GM12878 (cell line): ENCODE results near the gene XPO1. TPM values are rescaled to one million over a fixed set of nuclear protein-coding genes. Genes with fewer than 3 reads are reported as not detected.

Experiments
- ATAC-seq: fragments of 200-7000 bp; cut with Tn5 transposase; 3 replicates; pipeline ENCODE4 v1.9.1; 2020; ENCODE audit warnings: mild to moderate bottlenecking, moderate library complexity
- BruUV-seq: library from RNA; stranded (reverse); fragments of 400-500 nt; replicated peaks from 2 replicates; lab custom pipeline; 2021; lab: Mats Ljungman, UMichigan
- CTCF ChIA-PET: fragments of 300-600 bp; sonication (Branson Sonifier 250); formaldehyde crosslinking; extraction: SDS; loops from one replicate; lab custom pipeline; 2021; ENCODE audit warnings: inconsistent platforms; lab: Yijun Ruan, JAX
- POLR2A ChIA-PET: fragments of 350-600 bp; formaldehyde crosslinking; extraction: SDS; loops from one replicate; lab custom pipeline; 2021; ENCODE audit warnings: inconsistent platforms; lab: Charles Lee
- RAD21 ChIA-PET: fragments of 300-600 bp; sonication (Branson Sonifier 250); formaldehyde crosslinking; loops from one replicate; lab custom pipeline; 2023; ENCODE audit warnings: antibody characterized with exemption; ENCODE audit not compliant: unreplicated experiment; lab: Charles Lee
- SMC1A ChIA-PET: fragments of 300-600 bp; sonication (Branson Sonifier 250); formaldehyde crosslinking; loops from one replicate; lab custom pipeline; 2023; ENCODE audit not compliant: unreplicated experiment, uncharacterized antibody; lab: Charles Lee
- DNase-seq: peaks from one replicate; pipeline ENCODE4 v3.0.0-alpha.2; 2011; ENCODE audit warnings: low read depth, low spot score
- FAIRE-seq: peaks from 3 replicates; lab custom pipeline; 2011; peaks lifted over from hg19 to GRCh38; lab: Jason Lieb, UNC
- H2AFZ ChIP-seq: 2 replicates; pipeline ENCODE4 v1.6.0; 2011; ENCODE audit warnings: low read depth, low read length, control low read depth; ENCODE audit not compliant: control insufficient read depth
- H3K27ac ChIP-seq: 2 replicates; pipeline ENCODE4 v1.5.1; 2011; ENCODE audit warnings: control low read depth; ENCODE audit not compliant: control insufficient read depth, insufficient read depth
- H3K27me3 ChIP-seq, 2 experiments: replicated peaks in 1 of 2; 2 replicates each; pipeline versions ENCODE4 v1.6.0 to v1.6.1; 2011; ENCODE audit warnings: low read length in 1 of 2; ENCODE audit not compliant: control insufficient read depth in 2 of 2, insufficient read depth in 2 of 2
- H3K36me3 ChIP-seq, 2 experiments: 2 replicates each; pipeline ENCODE4 v1.5.1; 2011; ENCODE audit warnings: low read length in 1 of 2; ENCODE audit not compliant: control insufficient read depth in 2 of 2, insufficient read depth in 2 of 2
- H3K4me1 ChIP-seq: 2 replicates; pipeline ENCODE4 v1.6.1; 2011; ENCODE audit warnings: mild to moderate bottlenecking, low read length, moderate library complexity, mixed read lengths; ENCODE audit not compliant: control insufficient read depth, insufficient read depth
- H3K4me2 ChIP-seq: 2 replicates; pipeline ENCODE4 v1.6.0; 2011; ENCODE audit warnings: control low read depth; ENCODE audit not compliant: control insufficient read depth, insufficient read depth
- H3K4me3 ChIP-seq: fragments of 200-600 bp; sonication (generic); 2 replicates; pipeline ENCODE4 v1.5.1; 2016
- H3K79me2 ChIP-seq: 2 replicates; pipeline ENCODE4 v1.6.0; 2011; ENCODE audit warnings: low read length; ENCODE audit not compliant: control insufficient read depth, insufficient read depth
- H3K9ac ChIP-seq: 2 replicates; pipeline ENCODE4 v1.8.0; 2011; ENCODE audit warnings: low read length, control low read depth, mixed read lengths; ENCODE audit not compliant: control insufficient read depth, insufficient read depth
- H3K9me3 ChIP-seq: replicated peaks from 3 replicates; pipeline ENCODE4 v1.5.1; 2011; ENCODE audit warnings: mild to moderate bottlenecking, low read length; ENCODE audit not compliant: control insufficient read depth, insufficient read depth
- H4K20me1 ChIP-seq: 2 replicates; pipeline ENCODE4 v1.6.0; 2011; ENCODE audit not compliant: control insufficient read depth, insufficient read depth
- CTCF ChIP-seq, 3 experiments: IDR thresholded peaks in 2 of 3; conservative IDR thresholded peaks in 1 of 3; 2 replicates each; pipeline ENCODE4 v1.5.1; 2011; ENCODE audit warnings: low read depth in 3 of 3, low read length in 3 of 3, mild to moderate bottlenecking in 3 of 3, control low read depth in 2 of 3, moderate library complexity in 2 of 3, inconsistent platforms in 1 of 3, mixed read lengths in 1 of 3; ENCODE audit not compliant: control insufficient read depth in 2 of 3, insufficient read depth in 1 of 3; ENCODE audit errors: extremely low read depth in 1 of 3
- EP300 ChIP-seq, 2 experiments: fragments of 150-350 bp in 1 of 2; IDR thresholded peaks; 2 replicates each; pipeline ENCODE4 v1.6.1; 2011 to 2012; ENCODE audit warnings: low read depth in 2 of 2, low read length in 2 of 2, borderline replicate concordance in 1 of 2, improper control_type of control experiment in 1 of 2, inconsistent platforms in 1 of 2; ENCODE audit not compliant: control insufficient read depth in 1 of 2
- HSF1 ChIP-seq: fragments of 150-350 bp; IDR thresholded peaks from 2 replicates; pipeline ENCODE4 v1.6.1; 2014; ENCODE audit warnings: mild to moderate bottlenecking, low read depth, low read length
- NFIC ChIP-seq: IDR thresholded peaks from 2 replicates; pipeline ENCODE4 v1.6.1; 2012; ENCODE audit warnings: low read depth, mild to moderate bottlenecking, inconsistent platforms, low read length, moderate library complexity
- PML ChIP-seq: IDR thresholded peaks from 2 replicates; pipeline ENCODE4 v1.6.1; 2012; ENCODE audit warnings: low read length, inconsistent platforms
- SIX5 ChIP-seq: IDR thresholded peaks from 2 replicates; pipeline ENCODE4 v1.6.1; 2011; ENCODE audit warnings: mild to moderate bottlenecking, low read depth, low read length, moderate library complexity; ENCODE audit not compliant: severe bottlenecking
- WGBS: methylation state at CpG from one replicate; pipeline ENCODE4 v1.1.6; 2016; ENCODE audit warnings: low lambda C conversion rate; ENCODE audit not compliant: insufficient replicate concordance, insufficient coverage; ENCODE audit errors: missing lambda C conversion rate; 5-methylcytosine and 5-hydroxymethylcytosine counted together
- in situ Hi-C: fragments of 300-500 bp; cut with MboI; formaldehyde crosslinking; loops from 9 replicates; pipeline ENCODE4 v1.14.3; 2018; ENCODE audit warnings: mixed read lengths
- intact Hi-C: fragments of 100-400 bp; cut with micrococcal nuclease; formaldehyde crosslinking; loops from one replicate; pipeline ENCODE4 v1.14.2; 2022; ENCODE audit not compliant: unreplicated experiment
- polyA plus RNA-seq, 11 experiments: library from polyadenylated mRNA; depleted of rRNA in 4 of 11; unstranded in 6 of 11; stranded (reverse) in 5 of 11; fragments of >200 nt; fragmentation: Nextera tagmentation in 4 of 11; fragmentation: Illumina TruSeq in 1 of 11; extraction: Ambion mirVana in 4 of 11; extraction: Trizol in 1 of 11; gene quantifications; 1 replicate in 1 of 11; 2 replicates in 10 of 11; pipeline versions ENCODE4 v1.2.1 to v1.2.3, GENCODE V29; 2011 to 2016; ENCODE audit warnings: inconsistent platforms in 2 of 11, missing spikeins in 2 of 11, low read depth in 1 of 11
- total RNA-seq, 4 experiments: library from RNA; depleted of rRNA in 3 of 4; stranded (reverse); fragments of >200 nt in 3 of 4; fragmentation: Illumina TruSeq in 1 of 4; extraction: Trizol in 1 of 4; gene quantifications; 2 replicates each; pipeline versions ENCODE4 v1.2.1 to v1.2.3, GENCODE V29; 2013 to 2021

XPO1 gene
- total and polyA plus RNA-seq, 10 of the 15 experiments (the other 5 are each of a cell fraction or from before 2014, with no cell fraction given) = 57.3 to 216 (median 153) TPM

- Histone ChIP-seq H3K9ac (no peak overlapping the region), H3K9me3 (no peaks in the 10 kb centered on the region), H3K4me1 (no peaks in the 10 kb centered on the region), H3K79me2 (no peaks in the 10 kb centered on the region), H3K36me3 (no peaks in the 10 kb centered on the region), H3K27me3 (no peaks in the 10 kb centered on the region), H4K20me1 (no peaks in the 10 kb centered on the region), H3K4me2 (no peak overlapping the region), H3K27ac (no peak overlapping the region), H2AFZ (no peak overlapping the region), H3K4me3 (no peak overlapping the region)
- RAD21 ChIA-PET = interaction anchor here (0.9 kb wide), 1 partner anchor 109 kb away, joined by 3 read pairs; no protein-coding TSS in a partner anchor
- no peak for FAIRE-seq
- CTCF ChIA-PET = interaction anchor here (1.1 kb wide), 2 partner anchors 15 to 109 kb away, joined by 3 read pairs; no protein-coding TSS in a partner anchor
- no TSS peak for BruUV-seq
- 74% methylated on average over 2 of the region's 2 CpGs for whole genome bisulfite sequencing
- TF ChIP-seq HSF1 = no peak
- TF ChIP-seq SIX5 = no peak
- no peak for TF ChIP-seq NFIC
- ATAC-seq = no peak
- DNase-seq = no peak
- SMC1A ChIA-PET = interaction anchor here (0.6 to 2.0 kb wide), 3 partner anchors 9 to 109 kb away, joined by 3 to 7 read pairs (median 3); no protein-coding TSS in a partner anchor
- POLR2A ChIA-PET = interaction anchor here (0.5 kb wide), 1 partner anchor 103 kb away, joined by 5 read pairs; no protein-coding TSS in a partner anchor
- in situ Hi-C loops = no loop called here
- intact Hi-C loops = no loop called here
Observed at GRCh38 chr2:61549546-61549945, 11.4 kb upstream of the XPO1 start.

- in situ Hi-C loops (no loop called here), intact Hi-C loops (no loop called here)
- no peaks in the 10 kb centered on the region for H3K9me3 ChIP-seq
- FAIRE-seq = no peak
- H3K4me2 ChIP-seq = no peak overlapping the region
- ChIA-PET SMC1A (interaction anchor here (1.1 to 1.4 kb wide), 2 partner anchors 8 to 9 kb away, joined by 3 read pairs; no protein-coding TSS in a partner anchor), RAD21 (no interaction called here), CTCF (interaction anchor here (0.6 to 1.0 kb wide), 2 partner anchors 15 to 16 kb away, joined by 3 read pairs; no protein-coding TSS in a partner anchor), POLR2A (no interaction called here)
- H3K4me3 ChIP-seq = no peak overlapping the region
- no TSS peak for BruUV-seq
- no peaks in the 10 kb centered on the region for H4K20me1 ChIP-seq
- H3K27me3 ChIP-seq = no peaks in the 10 kb centered on the region
- peaks cover 5% of the 10 kb centered on the region for H3K4me1 ChIP-seq
- WGBS = 42% methylated on average over 2 of the region's 2 CpGs
- H2AFZ ChIP-seq = no peak overlapping the region
- peaks cover 5% of the 10 kb centered on the region for H3K79me2 ChIP-seq
- no peak overlapping the region for H3K27ac ChIP-seq
- H3K36me3 ChIP-seq = no peaks in the 10 kb centered on the region
- no peak for ATAC-seq
- no peak overlapping the region for H3K9ac ChIP-seq
- DNase-seq = no peak
- peak; percentile 6 to 10 (median 7); a peak in 1 of 6 replicates for TF ChIP-seq CTCF (IDR thresholded peaks at IDR 0.05 in 2 of 3, conservative IDR thresholded peaks at IDR 0.05 in 1 of 3; ENCODE audit: control insufficient read depth in 2 of 3, extremely low read depth in 1 of 3, insufficient read depth in 1 of 3, low read depth in 3 of 3, low read length in 3 of 3)
- no peak for TF ChIP-seq EP300 (IDR thresholded peaks at IDR 0.05; ENCODE audit: borderline replicate concordance in 1 of 2, control insufficient read depth in 1 of 2, low read depth in 2 of 2, low read length in 2 of 2)
- TF ChIP-seq PML = no peak
Observed at GRCh38 chr2:61543062-61543461, 4.9 kb upstream of the XPO1 start.
